OCI-LY1 (cell line): Measurements from ENCODE around the gene SNX18.

Experiments used
- H2AFZ ChIP-seq: fragments of 200-600 bp; sonication (generic), shearing (Covaris generic); 2 replicates; pipeline ENCODE4 v1.6.0; 2014; ENCODE audit warnings: antibody characterized with exemption, mild to moderate bottlenecking, low read length
- H3F3A ChIP-seq: fragments of 200-600 bp; sonication (generic), shearing (Covaris generic); 2 replicates; pipeline ENCODE4 v1.6.0; 2014; ENCODE audit warnings: mild to moderate bottlenecking, antibody characterized with exemption, low read length, moderate library complexity; ENCODE audit not compliant: insufficient read depth
- H3K27ac ChIP-seq: fragments of 200-600 bp; sonication (generic); 2 replicates; pipeline ENCODE4 v1.5.1; 2014; ENCODE audit warnings: low read length, mixed run types, mild to moderate bottlenecking, low read depth; ENCODE audit not compliant: poor library complexity, severe bottlenecking
- H3K27me3 ChIP-seq: fragments of 200-600 bp; sonication (generic); 2 replicates; pipeline ENCODE4 v1.6.0; 2014; ENCODE audit warnings: antibody characterized with exemption, mild to moderate bottlenecking, low read length, moderate library complexity; ENCODE audit not compliant: insufficient read depth
- H3K36me3 ChIP-seq: fragments of 200-600 bp; sonication (generic); 2 replicates; pipeline ENCODE4 v1.6.1; 2014; ENCODE audit warnings: mild to moderate bottlenecking, antibody characterized with exemption, low read length, moderate library complexity, mixed read lengths; ENCODE audit not compliant: insufficient read depth
- H3K4me1 ChIP-seq: fragments of 200-600 bp; sonication (generic); 2 replicates; pipeline ENCODE4 v1.5.1; 2014; ENCODE audit warnings: mild to moderate bottlenecking, low read length, moderate library complexity; ENCODE audit not compliant: insufficient read depth, severe bottlenecking
- H3K4me2 ChIP-seq: fragments of 200-600 bp; sonication (generic), shearing (Covaris generic); 2 replicates; pipeline ENCODE4 v1.6.1; 2014; ENCODE audit warnings: low read length
- H3K4me3 ChIP-seq: fragments of 200-600 bp; sonication (generic); 2 replicates; pipeline ENCODE4 v1.5.1; 2014; ENCODE audit warnings: low read length, low read depth, mild to moderate bottlenecking, mixed read lengths; ENCODE audit not compliant: poor library complexity, severe bottlenecking
- H3K79me2 ChIP-seq: fragments of 200-600 bp; shearing (Covaris generic); 2 replicates; pipeline ENCODE4 v1.6.1; 2016; ENCODE audit warnings: mixed run types, low read length, mixed read lengths; ENCODE audit not compliant: insufficient read depth
- H3K9ac ChIP-seq: fragments of 200-600 bp; sonication (generic), shearing (Covaris generic); 2 replicates; pipeline ENCODE4 v1.6.1; 2014; ENCODE audit warnings: mild to moderate bottlenecking, low read length, mixed read lengths
- H3K9me2 ChIP-seq: fragments of 200-600 bp; sonication (generic), shearing (Covaris generic); 2 replicates; pipeline ENCODE4 v1.6.1; 2014; ENCODE audit warnings: low read depth, mild to moderate bottlenecking, low read length, mixed read lengths
- H3K9me3 ChIP-seq: fragments of 200-600 bp; shearing (Covaris generic); 2 replicates; pipeline ENCODE4 v1.6.1; 2014; ENCODE audit warnings: low read length, mixed read lengths
- H4K20me1 ChIP-seq: fragments of 200-600 bp; sonication (generic), shearing (Covaris generic); 2 replicates; pipeline ENCODE4 v1.6.0; 2016; ENCODE audit warnings: mild to moderate bottlenecking, low read length; ENCODE audit not compliant: insufficient read depth
- CTCF ChIP-seq: fragments of 200-600 bp; sonication (generic), shearing (Covaris generic); IDR thresholded peaks from 2 replicates; pipeline ENCODE4 v1.5.1; 2017; ENCODE audit warnings: mild to moderate bottlenecking, antibody characterized with exemption, low read length, moderate library complexity, mixed read lengths
- EZH2 ChIP-seq: fragments of 200-600 bp; sonication (generic), shearing (Covaris generic); IDR thresholded peaks from 2 replicates; pipeline ENCODE4 v1.8.0; 2017; ENCODE audit warnings: borderline replicate concordance, mixed run types, mild to moderate bottlenecking, antibody characterized with exemption, low read length, moderate library complexity, mixed read lengths

The SNX18 gene

DNA sequence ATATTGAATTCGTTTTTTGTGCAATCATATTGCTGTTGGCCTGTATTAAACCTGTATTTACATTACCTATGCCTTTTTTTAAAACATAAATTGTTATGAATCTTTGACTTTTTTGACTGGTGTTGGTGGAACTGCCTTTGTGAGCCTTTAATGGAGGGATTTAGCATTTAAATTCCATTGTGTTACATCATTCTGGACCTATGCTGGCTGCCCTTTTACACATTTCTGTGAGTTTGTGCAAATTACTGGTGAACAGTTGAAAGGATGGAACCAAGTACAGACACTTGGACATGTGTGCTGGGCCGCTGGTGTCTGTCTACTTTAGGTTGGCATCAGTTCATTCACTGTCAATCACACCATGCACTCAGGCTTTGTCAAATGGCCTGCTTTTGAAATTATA, 3.4 kb downstream of the SNX18 start:
- no peak for TF ChIP-seq EZH2
- no peak for TF ChIP-seq CTCF
- no peaks in the 10 kb centered on the region for H3K9me2 ChIP-seq
- peak overlapping the region; percentile 72 for H3K4me2 ChIP-seq
- no peak overlapping the region for H3K27ac ChIP-seq
- H2AFZ ChIP-seq, result no peak overlapping the region
- H3K36me3 ChIP-seq, result no peaks in the 10 kb centered on the region; the same call in 1 of the 2 replicates
- peaks cover 49% of the 10 kb centered on the region for H3K4me1 ChIP-seq
- H4K20me1 ChIP-seq, result no peaks in the 10 kb centered on the region; the same call in 1 of the 2 replicates
- H3K79me2 ChIP-seq, result no peaks in the 10 kb centered on the region
- H3K9me3 ChIP-seq, result no peaks in the 10 kb centered on the region
- peak overlapping the region; percentile 85 for H3K4me3 ChIP-seq
- H3F3A ChIP-seq, result no peaks in the 10 kb centered on the region
- no peaks in the 10 kb centered on the region for H3K27me3 ChIP-seq
- H3K9ac ChIP-seq, result peak overlapping the region; percentile 50; the same call in 1 of the 2 replicates

DNA sequence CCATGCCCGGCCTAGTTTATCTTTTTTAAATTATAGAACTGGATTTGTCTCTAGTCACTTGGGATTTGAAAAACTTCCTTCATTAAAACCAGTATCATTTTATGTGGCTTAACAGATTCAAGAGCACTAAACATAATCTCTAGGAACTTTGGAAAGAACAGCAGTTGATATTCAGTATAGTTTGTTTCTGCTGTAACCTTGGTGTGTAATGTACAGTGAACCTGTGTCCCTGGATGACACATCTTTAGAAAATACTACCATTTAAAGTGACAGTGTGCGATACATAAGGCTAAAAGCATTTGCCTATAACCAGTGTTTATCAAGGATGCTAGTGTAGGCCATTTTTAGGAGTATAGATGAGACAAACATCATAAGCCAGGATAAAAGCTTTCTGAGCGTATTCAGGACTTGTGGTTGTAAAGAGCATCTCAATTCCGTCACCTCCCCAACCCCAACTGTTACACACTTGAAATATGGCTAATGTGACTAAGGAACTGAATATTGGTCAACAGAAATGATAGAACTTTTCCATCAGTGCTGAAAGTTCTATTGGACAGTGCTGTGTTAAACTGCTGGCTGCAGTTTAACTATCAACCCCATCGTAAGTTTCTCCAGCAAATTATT, 4.4 kb downstream of the SNX18 start:
- H4K20me1 ChIP-seq, result no peaks in the 10 kb centered on the region; the same call in 1 of the 2 replicates
- no peaks in the 10 kb centered on the region for H3F3A ChIP-seq
- H3K4me2 ChIP-seq, result peak overlapping the region; percentile 8; the same call in 1 of the 2 replicates
- TF ChIP-seq EZH2, result no peak
- TF ChIP-seq CTCF, result no peak
- H3K27ac ChIP-seq, result no peak overlapping the region
- no peaks in the 10 kb centered on the region for H3K79me2 ChIP-seq
- no peaks in the 10 kb centered on the region for H3K27me3 ChIP-seq
- H3K4me3 ChIP-seq, result no peak overlapping the region
- no peak overlapping the region for H3K9ac ChIP-seq
- no peak overlapping the region for H2AFZ ChIP-seq
- H3K4me1 ChIP-seq, result peaks cover 49% of the 10 kb centered on the region
- H3K9me3 ChIP-seq, result no peaks in the 10 kb centered on the region
- no peaks in the 10 kb centered on the region for H3K9me2 ChIP-seq
- H3K36me3 ChIP-seq, result no peaks in the 10 kb centered on the region; the same call in 1 of the 2 replicates

GRCh38 chr5:54523534-54523933, 6.0 kb downstream of the SNX18 start:
- Histone ChIP-seq H3K9ac (no peak overlapping the region; the same call in 1 of the 2 replicates), H3K4me3 (no peak overlapping the region), H3K36me3 (no peaks in the 10 kb centered on the region; the same call in 1 of the 2 replicates), H3K27ac (peak overlapping the region; percentile 31), H3K4me1 (peaks cover 45% of the 10 kb centered on the region), H3K4me2 (peak overlapping the region; percentile 40), H3K27me3 (no peaks in the 10 kb centered on the region), H3K9me2 (no peaks in the 10 kb centered on the region), H3F3A (no peaks in the 10 kb centered on the region), H4K20me1 (no peaks in the 10 kb centered on the region; the same call in 1 of the 2 replicates), H3K79me2 (no peaks in the 10 kb centered on the region), H2AFZ (no peak overlapping the region), H3K9me3 (no peaks in the 10 kb centered on the region)
- TF ChIP-seq CTCF (no peak), EZH2 (no peak)
